ENCODE results near the gene CEP120. TPM values are rescaled to one million over a fixed set of nuclear protein-coding genes. Genes with fewer than 3 reads are reported as not detected.
"Not testable (repeated sequence)": the region's sequence is repeated elsewhere in the genome, so short reads cannot be mapped to it uniquely, and the experiment has no call there.

The CEP120 gene
- total RNA-seq, 1 donor from 2014 or later, result 18.7 TPM

- Mint-ChIP-seq H3K27me3 (ENCODE audit: unreplicated experiment) (no peaks in the 10 kb centered on the region), H3K9me3 (ENCODE audit: unreplicated experiment) (no peaks in the 10 kb centered on the region), H3K36me3 (ENCODE audit: unreplicated experiment) (peaks cover 57% of the 10 kb centered on the region), H3K4me3 (ENCODE audit: unreplicated experiment) (no peak overlapping the region), H3K27ac (ENCODE audit: unreplicated experiment) (no peak overlapping the region), H3K4me1 (ENCODE audit: unreplicated experiment) (peaks cover 8% of the 10 kb centered on the region)
- DNase-seq (ENCODE audit: extremely low spot score, unreplicated experiment), result no peak
- TF ChIP-seq CTCF (IDR thresholded peaks at IDR 0.05), result no peak
These were observed 21.9 kb downstream of the CEP120 start for GRCh38 chr5:123401320-123401719.

GRCh38 chr5:123400870-123401291 lies 22.3 kb downstream of the CEP120 start:
- H3K9me3 Mint-ChIP-seq (ENCODE audit: unreplicated experiment); H3K4me3 Mint-ChIP-seq (ENCODE audit: unreplicated experiment); H3K27me3 Mint-ChIP-seq (ENCODE audit: unreplicated experiment); H3K27ac Mint-ChIP-seq (ENCODE audit: unreplicated experiment); H3K4me1 Mint-ChIP-seq (ENCODE audit: unreplicated experiment): not testable (repeated sequence)
- DNase-seq (ENCODE audit: extremely low spot score, unreplicated experiment), result peak; percentile 81
- peaks cover 55% of the 10 kb centered on the region for H3K36me3 Mint-ChIP-seq (ENCODE audit: unreplicated experiment)

GRCh38 chr5:123398058-123398733 lies 25.0 kb downstream of the CEP120 start:
- no peaks in the 10 kb centered on the region for H3K27me3 Mint-ChIP-seq (ENCODE audit: unreplicated experiment)
- no peak for TF ChIP-seq CTCF (IDR thresholded peaks at IDR 0.05)
- no peaks in the 10 kb centered on the region for H3K9me3 Mint-ChIP-seq (ENCODE audit: unreplicated experiment)
- no peak overlapping the region for H3K4me3 Mint-ChIP-seq (ENCODE audit: unreplicated experiment)
- H3K4me1 Mint-ChIP-seq (ENCODE audit: unreplicated experiment), result no peaks in the 10 kb centered on the region
- H3K27ac Mint-ChIP-seq (ENCODE audit: unreplicated experiment), result no peak overlapping the region
- peaks cover 38% of the 10 kb centered on the region for H3K36me3 Mint-ChIP-seq (ENCODE audit: unreplicated experiment)
- DNase-seq (ENCODE audit: extremely low spot score, unreplicated experiment), result no peak

GRCh38 chr5:123397538-123397937 lies 25.7 kb downstream of the CEP120 start:
- no peak for TF ChIP-seq CTCF (IDR thresholded peaks at IDR 0.05)
- H3K27ac Mint-ChIP-seq (ENCODE audit: unreplicated experiment), result no peak overlapping the region
- no peak for DNase-seq (ENCODE audit: extremely low spot score, unreplicated experiment)
- H3K4me3 Mint-ChIP-seq (ENCODE audit: unreplicated experiment), result no peak overlapping the region
- peaks cover 35% of the 10 kb centered on the region for H3K36me3 Mint-ChIP-seq (ENCODE audit: unreplicated experiment)
- H3K4me1 Mint-ChIP-seq (ENCODE audit: unreplicated experiment), result no peaks in the 10 kb centered on the region
- no peaks in the 10 kb centered on the region for H3K27me3 Mint-ChIP-seq (ENCODE audit: unreplicated experiment)
- no peaks in the 10 kb centered on the region for H3K9me3 Mint-ChIP-seq (ENCODE audit: unreplicated experiment)

GRCh38 chr5:123391009-123391408 lies 32.2 kb downstream of the CEP120 start:
- Mint-ChIP-seq H3K36me3 (ENCODE audit: unreplicated experiment) (peaks cover 29% of the 10 kb centered on the region), H3K4me1 (ENCODE audit: unreplicated experiment) (no peaks in the 10 kb centered on the region), H3K4me3 (ENCODE audit: unreplicated experiment) (no peak overlapping the region), H3K27ac (ENCODE audit: unreplicated experiment) (no peak overlapping the region), H3K27me3 (ENCODE audit: unreplicated experiment) (no peaks in the 10 kb centered on the region), H3K9me3 (ENCODE audit: unreplicated experiment) (no peaks in the 10 kb centered on the region)
- no peak for TF ChIP-seq CTCF (IDR thresholded peaks at IDR 0.05)
- DNase-seq (ENCODE audit: extremely low spot score, unreplicated experiment), result no peak
